A673 (cell line): Measurements from ENCODE around the gene MFF. TPM values are rescaled to one million over a fixed set of nuclear protein-coding genes. Genes with fewer than 3 reads are reported as not detected.
"Not testable (repeated sequence)": the region's sequence is repeated elsewhere in the genome, so short reads cannot be mapped to it uniquely, and the experiment has no call there.

Experiments
- BruUV-seq: library from RNA; stranded (reverse); fragments of 400-500 nt; replicated peaks from 2 replicates; lab custom pipeline; 2021; lab: Mats Ljungman, UMichigan
- CTCF ChIA-PET: fragments of 300-600 bp; sonication (Branson Sonifier 250); formaldehyde crosslinking; loops from one replicate; lab custom pipeline; 2022; ENCODE audit warnings: antibody characterized with exemption; lab: Charles Lee
- POLR2A ChIA-PET: fragments of 300-600 bp; sonication (Branson Sonifier 250); formaldehyde crosslinking; loops from one replicate; lab custom pipeline; 2022; ENCODE audit warnings: antibody characterized with exemption; ENCODE audit not compliant: low non-redundant PET; lab: Charles Lee
- DNase-seq: peaks from one replicate; pipeline ENCODE4 v3.0.0-alpha.2; 2015; ENCODE audit warnings: low spot score
- H3K27ac ChIP-seq: fragments of 200-600 bp; sonication (generic); 2 replicates; pipeline ENCODE4 v1.5.1; 2016; ENCODE audit warnings: mixed run types, low read depth, mild to moderate bottlenecking, mixed read lengths, antibody characterized with exemption, low read length; ENCODE audit not compliant: poor library complexity, severe bottlenecking
- H3K27me3 ChIP-seq: fragments of 200-600 bp; sonication (generic); replicated peaks from 2 replicates; pipeline ENCODE4 v1.6.1; 2017; ENCODE audit warnings: mixed run types, low read depth, mild to moderate bottlenecking, mixed read lengths, antibody characterized with exemption, low read length; ENCODE audit not compliant: insufficient read depth, poor library complexity
- H3K36me3 ChIP-seq: fragments of 200-600 bp; sonication (generic); 2 replicates; pipeline ENCODE4 v1.6.1; 2016; ENCODE audit warnings: mixed run types, mild to moderate bottlenecking, mixed read lengths, antibody characterized with exemption, low read length; ENCODE audit not compliant: insufficient read depth, poor library complexity, severe bottlenecking
- H3K4me1 ChIP-seq: fragments of 200-600 bp; sonication (generic); 2 replicates; pipeline ENCODE4 v1.6.1; 2017; ENCODE audit warnings: mixed run types, mild to moderate bottlenecking, mixed read lengths, antibody characterized with exemption, low read length; ENCODE audit not compliant: insufficient read depth, poor library complexity, severe bottlenecking
- H3K4me3 ChIP-seq: fragments of 200-600 bp; sonication (generic); 2 replicates; pipeline ENCODE4 v1.5.1; 2016; ENCODE audit warnings: low read depth, mixed run types, mild to moderate bottlenecking, mixed read lengths, low read length; ENCODE audit not compliant: poor library complexity, severe bottlenecking
- H3K9me3 ChIP-seq: fragments of 200-600 bp; sonication (generic); 2 replicates; pipeline ENCODE4 v1.6.1; 2016; ENCODE audit warnings: mixed run types, low read depth, mild to moderate bottlenecking, mixed read lengths, antibody characterized with exemption, low read length; ENCODE audit not compliant: poor library complexity, severe bottlenecking
- CTCF ChIP-seq: fragments of 300-800, 200-600 bp; sonication (generic); conservative IDR thresholded peaks from 2 replicates; pipeline ENCODE4 v1.5.1; 2017; ENCODE audit warnings: low read depth, mild to moderate bottlenecking, antibody characterized with exemption, low read length, moderate library complexity, mixed read lengths
- EZH2 ChIP-seq: fragments of 200-600 bp; sonication (generic); IDR thresholded peaks from 2 replicates; pipeline ENCODE4 v1.6.1; 2017; ENCODE audit warnings: borderline replicate concordance, low read depth, mild to moderate bottlenecking, mixed read lengths, antibody characterized with exemption, low read length; ENCODE audit not compliant: poor library complexity, severe bottlenecking
- intact Hi-C: fragments of 100-400 bp; cut with micrococcal nuclease; formaldehyde crosslinking; loops from one replicate; pipeline ENCODE4 v1.10.0; 2022; ENCODE audit not compliant: unreplicated experiment
- total RNA-seq: library from RNA; stranded (reverse); gene quantifications from 2 replicates; pipeline ENCODE4 v1.2.3, GENCODE V29; 2021

MFF gene
- total RNA-seq, 1 experiment from 2014 or later: 113 TPM

DNA sequence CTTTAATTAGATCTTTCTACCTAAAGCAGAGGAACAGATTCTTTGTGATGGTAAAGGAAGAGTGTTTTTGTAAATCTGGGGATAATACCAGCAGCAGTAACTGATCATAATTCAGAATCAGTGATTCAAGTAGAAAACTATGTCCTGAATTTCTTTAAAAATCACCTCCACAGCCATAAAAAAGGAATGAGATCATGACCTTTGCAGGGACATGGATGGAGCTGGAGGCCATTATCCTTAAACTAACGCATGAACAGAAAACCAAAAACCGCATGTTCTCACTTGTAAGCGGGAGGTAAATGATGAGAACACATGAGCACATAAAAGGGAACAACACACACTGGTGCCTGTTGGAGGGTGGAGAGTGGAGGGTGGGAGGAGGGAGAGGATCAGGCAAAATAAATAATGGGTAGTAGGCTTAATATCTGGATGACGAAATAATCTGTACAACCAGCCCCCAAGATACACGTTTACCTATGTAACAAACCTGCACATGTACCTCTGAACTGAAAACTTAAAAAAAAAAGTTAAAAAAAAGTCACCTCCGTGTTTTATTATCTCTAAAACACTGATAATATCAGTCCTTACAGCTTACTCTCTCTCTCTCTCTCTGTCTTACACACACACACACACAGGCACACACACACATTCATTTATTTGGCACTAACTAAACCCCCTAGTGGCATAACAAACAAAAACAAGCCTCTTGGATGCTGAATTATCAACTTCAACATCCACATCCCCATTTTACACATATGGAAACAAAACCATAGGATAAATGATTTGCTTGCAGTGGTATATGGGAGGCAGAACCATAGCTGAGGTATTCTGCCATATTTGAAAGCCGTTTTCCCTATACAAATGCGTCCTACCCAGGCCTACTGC is 52.7 kb downstream of the MFF start:
- Histone ChIP-seq H3K9me3 (no peaks in the 10 kb centered on the region), H3K27ac (peak overlapping the region; percentile 75), H3K4me1 (peaks cover 50% of the 10 kb centered on the region), H3K4me3 (no peak overlapping the region), H3K36me3 (no peaks in the 10 kb centered on the region), H3K27me3 (no peaks in the 10 kb centered on the region)
- no TSS peak for BruUV-seq
- intact Hi-C loops: loop anchor here (1.0 kb wide), 1 partner anchor 15 kb away; no protein-coding TSS in a partner anchor
- ChIA-PET CTCF (interaction anchor here (0.6 to 0.7 kb wide), 2 partner anchors 28 to 346 kb away, joined by 3 read pairs; no protein-coding TSS in a partner anchor), POLR2A (no interaction called here)
- DNase-seq: peak; percentile 35
- peak; percentile 33; the same call in 1 of the 2 replicates for TF ChIP-seq CTCF
- no peak for TF ChIP-seq EZH2

GRCh38 chr2:227378371-227378782 is 53.3 kb downstream of the MFF start:
- no peaks in the 10 kb centered on the region for H3K36me3 ChIP-seq
- POLR2A ChIA-PET: no interaction called here

GRCh38 chr2:227379095-227379494 is 54.0 kb downstream of the MFF start, which contains the start of gene TM4SF20:
TSS of gene TM4SF20 (minus strand) at chr2:227379306. CDS start at chr2:227379268, 38 bp downstream.
- no TSS peak for BruUV-seq
- no peaks in the 10 kb centered on the region for H3K9me3 ChIP-seq
- no peaks in the 10 kb centered on the region for H3K27me3 ChIP-seq
- TF ChIP-seq CTCF: no peak
- no peak for TF ChIP-seq EZH2
- no peak for DNase-seq
- H3K4me3 ChIP-seq: no peak within 1 kb of the TSS
- ChIA-PET POLR2A (interaction anchor here (0.6 kb wide), 1 partner anchor 793 kb away, joined by 4 read pairs; no protein-coding TSS in a partner anchor), CTCF (no interaction called here)
- H3K36me3 ChIP-seq: no peaks in the 10 kb centered on the region
- intact Hi-C loops: no loop called here
- H3K27ac ChIP-seq: no peak within 1 kb of the TSS
- peaks cover 38% of the 10 kb centered on the region for H3K4me1 ChIP-seq

More at GRCh38 chr2:227378371-227378782, 53.3 kb downstream of the MFF start:
- no peaks in the 10 kb centered on the region for H3K9me3 ChIP-seq
- no peaks in the 10 kb centered on the region for H3K27me3 ChIP-seq
- intact Hi-C loops: no loop called here
- no peak overlapping the region for H3K27ac ChIP-seq
- peaks cover 45% of the 10 kb centered on the region for H3K4me1 ChIP-seq
- no peak for TF ChIP-seq CTCF
- no peak for TF ChIP-seq EZH2
- no peak overlapping the region for H3K4me3 ChIP-seq
- DNase-seq: no peak
- BruUV-seq: no TSS peak
- CTCF ChIA-PET: no interaction called here

GRCh38 chr2:227382241-227382835 is 57.3 kb downstream of the MFF start:
- POLR2A ChIA-PET, H3K4me3 ChIP-seq, H3K27me3 ChIP-seq, BruUV-seq, H3K9me3 ChIP-seq, H3K36me3 ChIP-seq, DNase-seq, H3K27ac ChIP-seq, intact Hi-C loops, CTCF ChIA-PET, H3K4me1 ChIP-seq: not testable (repeated sequence)
